A549 (cell line): ENCODE measurements around the gene ACBD5. TPM values are rescaled to one million over a fixed set of nuclear protein-coding genes. Genes with fewer than 3 reads are reported as not detected.

Experiments used
- ATAC-seq, 2 experiments: fragments of 200-7000 bp in 1 of 2; fragments of >200 bp in 1 of 2; cut with Nextera tagmentation in 1 of 2; cut with Tn5 transposase in 1 of 2; 3 replicates each; pipeline versions ENCODE4 v1.8.0 to v1.9.1; 2018 to 2020; ENCODE audit warnings: mild to moderate bottlenecking in 1 of 2, moderate library complexity in 1 of 2
- CTCF ChIA-PET: fragments of 300-600 bp; sonication (Branson Sonifier 250); formaldehyde crosslinking; extraction: SDS; loops from one replicate; lab custom pipeline; 2021; ENCODE audit warnings: antibody characterized with exemption, inconsistent platforms; lab: Yijun Ruan, JAX
- POLR2A ChIA-PET: fragments of 350-600 bp; formaldehyde crosslinking; extraction: SDS; loops from one replicate; lab custom pipeline; 2021; ENCODE audit warnings: antibody characterized with exemption, inconsistent platforms; lab: Yijun Ruan, JAX
- DNase-seq, 2 experiments: peaks; one replicate each; pipeline versions ENCODE4 v3.0.0 to v3.0.0-alpha.2; 2011 to 2016; ENCODE audit warnings: low read depth in 1 of 2, low spot score in 1 of 2
- FAIRE-seq: peaks from 2 replicates; lab custom pipeline; 2011; peaks lifted over from hg19 to GRCh38; lab: Jason Lieb, UNC
- H3K27ac ChIP-seq, 2 experiments: fragments of >200 bp; sonication (Bioruptor Twin); formaldehyde crosslinking; 3 replicates each; pipeline ENCODE4 v1.5.1; 2016 to 2017
- H3K4me1 ChIP-seq: fragments of >200 bp; sonication (Bioruptor Twin); formaldehyde crosslinking; 3 replicates; pipeline ENCODE4 v1.6.1; 2016
- H3K4me2 ChIP-seq: fragments of >200 bp; sonication (Bioruptor Twin); formaldehyde crosslinking; 3 replicates; pipeline ENCODE4 v1.6.1; 2016
- H3K4me3 ChIP-seq: fragments of >200 bp; sonication (Bioruptor Twin); formaldehyde crosslinking; 3 replicates; pipeline ENCODE4 v1.5.1; 2016
- H3K9me3 ChIP-seq: fragments of >200 bp; sonication (Bioruptor Twin); formaldehyde crosslinking; 3 replicates; pipeline ENCODE4 v1.6.1; 2016
- CBX2 ChIP-seq: fragments of 200-600 bp; sonication (generic); IDR thresholded peaks from 2 replicates; pipeline ENCODE4 v1.6.1; 2016; ENCODE audit warnings: low read depth, mild to moderate bottlenecking, borderline replicate concordance
- CEBPB ChIP-seq, 2 experiments: fragments of >200 bp in 1 of 2; sonication (Bioruptor Twin) in 1 of 2; formaldehyde crosslinking in 1 of 2; IDR thresholded peaks; 2 replicates each; pipeline ENCODE4 v1.6.1; 2012 to 2016
- EHF ChIP-seq: fragments of 250-450 bp; sonication (Bioruptor Pico); IDR thresholded peaks from 2 replicates; pipeline ENCODE4 v1.5.0; 2020; ENCODE audit warnings: mild to moderate bottlenecking
- EHMT2 ChIP-seq: fragments of 200-600 bp; sonication (generic); IDR thresholded peaks from 2 replicates; pipeline ENCODE4 v1.6.1; 2016; ENCODE audit warnings: antibody characterized with exemption, low read depth, mild to moderate bottlenecking, moderate library complexity
- FOXS1 ChIP-seq: fragments of 250-450 bp; sonication (Bioruptor Pico); IDR thresholded peaks from 2 replicates; pipeline ENCODE4 v1.5.0; 2020; ENCODE audit warnings: mild to moderate bottlenecking, moderate library complexity
- HOXB5 ChIP-seq: fragments of 250-450 bp; sonication (Bioruptor Pico); IDR thresholded peaks from 2 replicates; pipeline ENCODE4 v1.5.0; 2020; ENCODE audit warnings: mild to moderate bottlenecking, moderate library complexity
- KDM1A ChIP-seq: fragments of 200-600 bp; sonication (generic); IDR thresholded peaks from 2 replicates; pipeline ENCODE4 v1.6.1; 2016; ENCODE audit warnings: low read depth, mild to moderate bottlenecking
- KDM5A ChIP-seq: fragments of 200-600 bp; sonication (generic); IDR thresholded peaks from 2 replicates; pipeline ENCODE4 v1.6.1; 2016; ENCODE audit warnings: antibody characterized with exemption, mild to moderate bottlenecking
- MAFK ChIP-seq: fragments of 450-650 bp; IDR thresholded peaks from 2 replicates; pipeline ENCODE4 v1.6.1; 2014; ENCODE audit not compliant: partially characterized antibody
- MYC ChIP-seq: IDR thresholded peaks from 2 replicates; pipeline ENCODE4 v1.6.1; 2012; ENCODE audit warnings: mild to moderate bottlenecking, inconsistent platforms, low read length, improper control_type of control experiment, borderline replicate concordance
- RAD21 ChIP-seq, 2 experiments: fragments of >200 bp in 1 of 2; sonication (Bioruptor Twin) in 1 of 2; formaldehyde crosslinking in 1 of 2; IDR thresholded peaks in 1 of 2; conservative IDR thresholded peaks in 1 of 2; 2 replicates in 1 of 2; 3 replicates in 1 of 2; pipeline ENCODE4 v1.6.1; 2012 to 2018; ENCODE audit warnings: inconsistent platforms in 1 of 2
- SMC3 ChIP-seq: fragments of >200 bp; sonication (Bioruptor Twin); formaldehyde crosslinking; IDR thresholded peaks from 3 replicates; pipeline ENCODE4 v1.6.1; 2018; ENCODE audit warnings: inconsistent platforms
- SREBF2 ChIP-seq: fragments of 450-650 bp; IDR thresholded peaks from 2 replicates; pipeline ENCODE4 v1.6.1; 2014; ENCODE audit warnings: mild to moderate bottlenecking, moderate library complexity
- TFCP2L1 ChIP-seq: fragments of 250-450 bp; sonication (Bioruptor Pico); IDR thresholded peaks from 2 replicates; pipeline ENCODE4 v1.5.0; 2021; ENCODE audit warnings: mild to moderate bottlenecking
- TP53 ChIP-seq: fragments of 250-450 bp; sonication (Bioruptor Pico); IDR thresholded peaks from 2 replicates; pipeline ENCODE4 v1.5.0; 2021; ENCODE audit warnings: mild to moderate bottlenecking, moderate library complexity
- ZC3H11A ChIP-seq: fragments of 450-650 bp; IDR thresholded peaks from 2 replicates; pipeline ENCODE4 v1.6.1; 2014; ENCODE audit warnings: antibody characterized with exemption, mild to moderate bottlenecking
- WGBS: methylation state at CpG from one replicate; pipeline ENCODE4 v1.1.6; 2017; ENCODE audit errors: missing lambda C conversion rate; 5-methylcytosine and 5-hydroxymethylcytosine counted together
- polyA plus RNA-seq, 4 experiments: library from polyadenylated mRNA; depleted of rRNA in 3 of 4; stranded (reverse); fragments of >200 nt; fragmentation: RNase III in 1 of 4; extraction: RNeasy Plus Mini Kit Qiagen cat#74134 plus additional on column Dnase treatment in 1 of 4; gene quantifications; 2 replicates in 3 of 4; 3 replicates in 1 of 4; pipeline ENCODE4 v1.2.3, GENCODE V29; 2011 to 2017
- TF ChIP-seq, protein P1 (sequence below): fragments of >200 bp; sonication (Bioruptor Twin); formaldehyde crosslinking; IDR thresholded peaks from 3 replicates; pipeline ENCODE4 v1.5.1; 2016
- TF ChIP-seq, protein P2 (sequence below): fragments of 150-350 bp; IDR thresholded peaks from 2 replicates; pipeline ENCODE4 v1.6.1; 2014; ENCODE audit warnings: low read depth, mild to moderate bottlenecking, low read length
- TF ChIP-seq, protein P3 (sequence below): fragments of 200-600 bp; sonication (generic); IDR thresholded peaks from 2 replicates; pipeline ENCODE4 v1.6.1; 2016; ENCODE audit warnings: antibody characterized with exemption, mild to moderate bottlenecking, moderate library complexity
- TF ChIP-seq, protein P4 (sequence below): IDR thresholded peaks from 2 replicates; pipeline ENCODE4 v1.6.1; 2012; ENCODE audit warnings: low read depth, borderline replicate concordance

The ACBD5 gene
- polyA plus RNA-seq, 2 of the 4 experiments (the other 2 are of a cell fraction), result 35.9 to 55.8 TPM

DNA sequence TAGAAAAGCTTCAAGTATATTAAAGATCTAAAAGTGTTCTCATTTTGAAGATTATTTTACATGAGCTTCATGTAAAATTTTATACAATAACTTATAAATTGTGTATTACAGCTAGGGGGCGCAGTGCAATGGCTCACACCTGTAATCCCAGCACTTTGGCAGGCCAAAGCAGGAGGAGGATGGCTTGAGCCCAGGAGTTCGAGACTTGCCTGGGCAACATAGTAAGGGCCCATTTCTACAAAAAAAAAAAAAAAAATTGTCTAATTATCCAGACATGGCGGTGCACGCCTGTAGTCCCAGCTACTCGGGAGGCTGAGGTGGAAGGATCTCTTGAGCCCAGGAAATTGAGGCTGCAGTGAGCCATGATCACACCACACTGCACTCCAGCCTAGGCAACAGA is 16.6 kb downstream of the ACBD5 start:
- ChIA-PET CTCF (interaction anchor here (0.6 to 2.2 kb wide), 18 partner anchors 9 to 1299 kb away, joined by 3 to 14 read pairs (median 3); no protein-coding TSS in a partner anchor), POLR2A (interaction anchor here (0.7 to 1.0 kb wide), 2 partner anchors 13 to 18 kb away, joined by 3 to 5 read pairs; no protein-coding TSS in a partner anchor)
- peak in 1 of 2 experiments; percentile 73 for DNase-seq
- H3K9me3 ChIP-seq, result no peaks in the 10 kb centered on the region
- TF ChIP-seq TFCP2L1 (CRISPR knock-in tag) (no peak), SMC3 (peak; percentile 47; the same call in 2 of the 3 replicates), RAD21 (conservative IDR thresholded peaks at IDR 0.05 in 1 of 2, IDR thresholded peaks at IDR 0.05 in 1 of 2) (peak; percentile 33 to 55; a peak in 4 of 5 replicates)
- TF ChIP-seq, protein P1, sequence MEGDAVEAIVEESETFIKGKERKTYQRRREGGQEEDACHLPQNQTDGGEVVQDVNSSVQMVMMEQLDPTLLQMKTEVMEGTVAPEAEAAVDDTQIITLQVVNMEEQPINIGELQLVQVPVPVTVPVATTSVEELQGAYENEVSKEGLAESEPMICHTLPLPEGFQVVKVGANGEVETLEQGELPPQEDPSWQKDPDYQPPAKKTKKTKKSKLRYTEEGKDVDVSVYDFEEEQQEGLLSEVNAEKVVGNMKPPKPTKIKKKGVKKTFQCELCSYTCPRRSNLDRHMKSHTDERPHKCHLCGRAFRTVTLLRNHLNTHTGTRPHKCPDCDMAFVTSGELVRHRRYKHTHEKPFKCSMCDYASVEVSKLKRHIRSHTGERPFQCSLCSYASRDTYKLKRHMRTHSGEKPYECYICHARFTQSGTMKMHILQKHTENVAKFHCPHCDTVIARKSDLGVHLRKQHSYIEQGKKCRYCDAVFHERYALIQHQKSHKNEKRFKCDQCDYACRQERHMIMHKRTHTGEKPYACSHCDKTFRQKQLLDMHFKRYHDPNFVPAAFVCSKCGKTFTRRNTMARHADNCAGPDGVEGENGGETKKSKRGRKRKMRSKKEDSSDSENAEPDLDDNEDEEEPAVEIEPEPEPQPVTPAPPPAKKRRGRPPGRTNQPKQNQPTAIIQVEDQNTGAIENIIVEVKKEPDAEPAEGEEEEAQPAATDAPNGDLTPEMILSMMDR, result peak; percentile 72
- TF ChIP-seq, all 56 proteins: peak for 3
- peak; percentile 19 to 90; a peak in 3 of 6 replicates for ATAC-seq
- WGBS, result 63% methylated on average over 5 of the region's 5 CpGs
- no peak overlapping the region for H3K4me2 ChIP-seq
- no peaks in the 10 kb centered on the region for H3K4me1 ChIP-seq
- no peak for FAIRE-seq
- H3K4me3 ChIP-seq, result no peak overlapping the region
- H3K27ac ChIP-seq, result no peak overlapping the region

DNA sequence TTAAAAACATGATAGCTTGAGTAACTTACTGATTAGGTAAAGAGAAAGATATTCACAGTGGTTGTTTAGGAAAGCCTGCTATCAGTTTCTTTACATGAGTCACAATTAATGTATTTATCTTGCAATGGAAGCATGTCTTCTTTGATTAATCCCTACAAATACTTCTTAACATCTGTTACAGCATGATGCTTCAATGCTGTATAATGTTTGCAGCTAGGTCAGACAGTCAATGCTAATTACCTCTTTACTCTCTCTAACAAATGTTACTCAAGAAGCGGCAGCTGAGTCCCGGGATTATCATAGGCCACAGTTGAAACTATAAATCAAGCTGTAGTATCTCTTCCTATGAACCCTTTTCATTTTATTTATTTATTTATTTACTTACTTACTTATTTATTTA is 33.2 kb downstream of the ACBD5 start:
- Histone ChIP-seq H3K4me1 (no peaks in the 10 kb centered on the region), H3K27ac (no peak overlapping the region), H3K4me2 (no peak overlapping the region), H3K4me3 (no peak overlapping the region), H3K9me3 (no peaks in the 10 kb centered on the region)
- ChIA-PET CTCF (interaction anchor here (0.9 kb wide), 1 partner anchor 15 kb away, joined by 3 read pairs; no protein-coding TSS in a partner anchor), POLR2A (no interaction called here)
- WGBS, result 93% methylated on average over 2 of the region's 2 CpGs
- ATAC-seq, result no peak
- TF ChIP-seq ZC3H11A, result peak; percentile 20; the same call in 1 of the 2 replicates
- TF ChIP-seq CEBPB (IDR thresholded peaks at IDR 0.05), result no peak
- FAIRE-seq, result no peak
- no peak for DNase-seq

DNA sequence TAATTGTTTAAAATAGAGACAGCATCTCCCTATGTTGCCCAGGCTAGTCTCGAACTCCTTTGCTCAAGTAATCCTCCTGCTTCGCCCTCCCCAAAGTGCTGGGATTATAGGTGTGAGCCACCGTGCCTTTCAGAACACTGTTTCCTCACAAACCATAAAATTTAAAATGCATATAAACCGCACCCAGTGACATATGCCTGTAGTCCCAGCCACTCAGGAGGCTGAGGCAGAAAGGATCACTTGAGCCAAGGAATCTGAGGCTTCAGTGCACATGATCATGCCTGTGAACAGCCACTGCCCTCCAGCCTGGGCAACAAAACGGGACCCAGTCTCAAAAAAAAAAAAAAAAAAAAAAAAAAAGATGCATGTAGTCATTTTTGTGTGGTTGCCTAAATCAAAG is 36.8 kb downstream of the ACBD5 start:
- no peak for ATAC-seq

More for the DNA sequence above, 36.8 kb downstream of the ACBD5 start:
- TF ChIP-seq KDM1A (no peak), TP53 (CRISPR knock-in tag) (no peak), EHMT2 (no peak), CBX2 (no peak), HOXB5 (CRISPR knock-in tag) (no peak), FOXS1 (CRISPR knock-in tag) (no peak), MYC (no peak), KDM5A (no peak), EHF (CRISPR knock-in tag) (no peak), SREBF2 (no peak), MAFK (no peak)
- TF ChIP-seq, protein P2, sequence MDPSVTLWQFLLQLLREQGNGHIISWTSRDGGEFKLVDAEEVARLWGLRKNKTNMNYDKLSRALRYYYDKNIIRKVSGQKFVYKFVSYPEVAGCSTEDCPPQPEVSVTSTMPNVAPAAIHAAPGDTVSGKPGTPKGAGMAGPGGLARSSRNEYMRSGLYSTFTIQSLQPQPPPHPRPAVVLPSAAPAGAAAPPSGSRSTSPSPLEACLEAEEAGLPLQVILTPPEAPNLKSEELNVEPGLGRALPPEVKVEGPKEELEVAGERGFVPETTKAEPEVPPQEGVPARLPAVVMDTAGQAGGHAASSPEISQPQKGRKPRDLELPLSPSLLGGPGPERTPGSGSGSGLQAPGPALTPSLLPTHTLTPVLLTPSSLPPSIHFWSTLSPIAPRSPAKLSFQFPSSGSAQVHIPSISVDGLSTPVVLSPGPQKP, result no peak
- TF ChIP-seq, protein P3, sequence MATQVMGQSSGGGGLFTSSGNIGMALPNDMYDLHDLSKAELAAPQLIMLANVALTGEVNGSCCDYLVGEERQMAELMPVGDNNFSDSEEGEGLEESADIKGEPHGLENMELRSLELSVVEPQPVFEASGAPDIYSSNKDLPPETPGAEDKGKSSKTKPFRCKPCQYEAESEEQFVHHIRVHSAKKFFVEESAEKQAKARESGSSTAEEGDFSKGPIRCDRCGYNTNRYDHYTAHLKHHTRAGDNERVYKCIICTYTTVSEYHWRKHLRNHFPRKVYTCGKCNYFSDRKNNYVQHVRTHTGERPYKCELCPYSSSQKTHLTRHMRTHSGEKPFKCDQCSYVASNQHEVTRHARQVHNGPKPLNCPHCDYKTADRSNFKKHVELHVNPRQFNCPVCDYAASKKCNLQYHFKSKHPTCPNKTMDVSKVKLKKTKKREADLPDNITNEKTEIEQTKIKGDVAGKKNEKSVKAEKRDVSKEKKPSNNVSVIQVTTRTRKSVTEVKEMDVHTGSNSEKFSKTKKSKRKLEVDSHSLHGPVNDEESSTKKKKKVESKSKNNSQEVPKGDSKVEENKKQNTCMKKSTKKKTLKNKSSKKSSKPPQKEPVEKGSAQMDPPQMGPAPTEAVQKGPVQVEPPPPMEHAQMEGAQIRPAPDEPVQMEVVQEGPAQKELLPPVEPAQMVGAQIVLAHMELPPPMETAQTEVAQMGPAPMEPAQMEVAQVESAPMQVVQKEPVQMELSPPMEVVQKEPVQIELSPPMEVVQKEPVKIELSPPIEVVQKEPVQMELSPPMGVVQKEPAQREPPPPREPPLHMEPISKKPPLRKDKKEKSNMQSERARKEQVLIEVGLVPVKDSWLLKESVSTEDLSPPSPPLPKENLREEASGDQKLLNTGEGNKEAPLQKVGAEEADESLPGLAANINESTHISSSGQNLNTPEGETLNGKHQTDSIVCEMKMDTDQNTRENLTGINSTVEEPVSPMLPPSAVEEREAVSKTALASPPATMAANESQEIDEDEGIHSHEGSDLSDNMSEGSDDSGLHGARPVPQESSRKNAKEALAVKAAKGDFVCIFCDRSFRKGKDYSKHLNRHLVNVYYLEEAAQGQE, result no peak
- TF ChIP-seq, protein P1, result no peak
- TF ChIP-seq, protein P4, sequence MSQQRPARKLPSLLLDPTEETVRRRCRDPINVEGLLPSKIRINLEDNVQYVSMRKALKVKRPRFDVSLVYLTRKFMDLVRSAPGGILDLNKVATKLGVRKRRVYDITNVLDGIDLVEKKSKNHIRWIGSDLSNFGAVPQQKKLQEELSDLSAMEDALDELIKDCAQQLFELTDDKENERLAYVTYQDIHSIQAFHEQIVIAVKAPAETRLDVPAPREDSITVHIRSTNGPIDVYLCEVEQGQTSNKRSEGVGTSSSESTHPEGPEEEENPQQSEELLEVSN, result no peak
- no peaks in the 10 kb centered on the region for H3K4me1 ChIP-seq
- H3K9me3 ChIP-seq, result no peaks in the 10 kb centered on the region
- CTCF ChIA-PET, result interaction anchor here (1.0 kb wide), 1 partner anchor 20 kb away, joined by 3 read pairs; no protein-coding TSS in a partner anchor
- POLR2A ChIA-PET, result no interaction called here
- H3K27ac ChIP-seq, result no peak overlapping the region
- H3K4me2 ChIP-seq, result no peak overlapping the region
- WGBS, result 85% methylated on average over 5 of the region's 5 CpGs
- DNase-seq (no peak), FAIRE-seq (no peak)
- H3K4me3 ChIP-seq, result no peak overlapping the region
